Testis (tissue), 2 donors: ENCODE data around the gene PTPRN2.

Experiments used
- POLR2A ChIP-seq: fragments of 450-650 bp; IDR thresholded peaks from one replicate; pipeline ENCODE4 v1.6.1; 2017; ENCODE audit warnings: antibody characterized with exemption, mild to moderate bottlenecking, moderate library complexity
- TF ChIP-seq, protein P1 (sequence below), 3 experiments: fragments of 450-650 bp in 2 of 3; fragments of 200-600 bp in 1 of 3; sonication (generic) in 1 of 3; IDR thresholded peaks; one replicate each; pipeline ENCODE4 v1.5.1; 2016 to 2019; ENCODE audit warnings: antibody characterized with exemption in 3 of 3, mild to moderate bottlenecking in 2 of 3, moderate library complexity in 1 of 3

DNA sequence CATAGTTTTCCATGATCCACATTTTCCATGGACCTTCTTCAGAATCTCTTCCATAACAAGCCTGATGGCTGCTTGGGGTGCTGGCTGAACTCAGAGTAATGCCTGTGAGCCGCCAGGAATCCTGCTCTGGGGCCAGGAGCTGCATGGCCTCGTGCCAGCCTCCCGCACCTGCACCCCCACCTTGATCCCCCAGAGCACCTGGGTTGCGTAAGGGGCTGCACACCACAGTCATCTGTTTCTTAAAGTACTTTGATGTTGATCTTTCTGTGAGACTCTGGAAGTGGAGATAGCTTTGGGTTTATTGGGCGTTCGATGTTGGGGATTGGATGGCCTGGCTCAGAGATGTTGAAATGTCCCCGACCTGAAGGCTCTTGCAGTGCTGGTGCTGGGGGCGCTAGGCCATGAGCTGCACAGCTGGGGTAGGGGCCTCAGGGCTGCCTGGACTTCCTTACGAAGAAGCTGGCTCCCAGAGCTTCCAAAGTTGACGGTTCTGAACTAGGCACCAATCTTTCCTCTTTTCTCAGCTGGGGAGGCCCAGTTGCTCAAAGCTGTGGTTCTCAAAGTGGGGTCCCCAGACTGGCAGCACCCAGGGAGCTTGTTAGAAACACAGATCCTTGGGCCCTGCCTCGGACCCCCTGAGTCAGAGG lies 716.9 kb downstream of the PTPRN2 start:
- TF ChIP-seq, protein P1, sequence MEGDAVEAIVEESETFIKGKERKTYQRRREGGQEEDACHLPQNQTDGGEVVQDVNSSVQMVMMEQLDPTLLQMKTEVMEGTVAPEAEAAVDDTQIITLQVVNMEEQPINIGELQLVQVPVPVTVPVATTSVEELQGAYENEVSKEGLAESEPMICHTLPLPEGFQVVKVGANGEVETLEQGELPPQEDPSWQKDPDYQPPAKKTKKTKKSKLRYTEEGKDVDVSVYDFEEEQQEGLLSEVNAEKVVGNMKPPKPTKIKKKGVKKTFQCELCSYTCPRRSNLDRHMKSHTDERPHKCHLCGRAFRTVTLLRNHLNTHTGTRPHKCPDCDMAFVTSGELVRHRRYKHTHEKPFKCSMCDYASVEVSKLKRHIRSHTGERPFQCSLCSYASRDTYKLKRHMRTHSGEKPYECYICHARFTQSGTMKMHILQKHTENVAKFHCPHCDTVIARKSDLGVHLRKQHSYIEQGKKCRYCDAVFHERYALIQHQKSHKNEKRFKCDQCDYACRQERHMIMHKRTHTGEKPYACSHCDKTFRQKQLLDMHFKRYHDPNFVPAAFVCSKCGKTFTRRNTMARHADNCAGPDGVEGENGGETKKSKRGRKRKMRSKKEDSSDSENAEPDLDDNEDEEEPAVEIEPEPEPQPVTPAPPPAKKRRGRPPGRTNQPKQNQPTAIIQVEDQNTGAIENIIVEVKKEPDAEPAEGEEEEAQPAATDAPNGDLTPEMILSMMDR (IDR thresholded peaks at IDR 0.05): no peak
- TF ChIP-seq POLR2A: no peak
